HG03460 (cell line): Measurements from ENCODE around the gene MFSD11.
"Not testable (repeated sequence)": the region's sequence is repeated elsewhere in the genome, so short reads cannot be mapped to it uniquely, and the experiment has no call there.

Experiments
- ATAC-seq: cut with Tn5 transposase; IDR thresholded peaks from one replicate; pipeline ENCODE4 v1.9.1; 2021; ENCODE audit not compliant: unreplicated experiment

The MFSD11 gene

GRCh38 chr17:76726231-76726775 lies 11.6 kb upstream of the MFSD11 start, which contains the start of gene JMJD6:
JMJD6 (minus strand) TSS chr17:76726606; CDS start chr17:76726475, 131 bp downstream.
- peak; percentile 74 for ATAC-seq

GRCh38 chr17:76726776-76727718 lies 10.9 kb upstream of the MFSD11 start, which contains the start of gene METTL23:
METTL23 (plus strand) TSS chr17:76726839; CDS start chr17:76729711, 2,872 bp downstream.
- ATAC-seq = peak; percentile 40

- no peak for ATAC-seq
These were observed 10.0 kb upstream of the MFSD11 start for GRCh38 chr17:76727745-76728456.

- ATAC-seq = not testable (repeated sequence)
These were observed 5.9 kb upstream of the MFSD11 start for GRCh38 chr17:76731800-76732733.

GRCh38 chr17:76732734-76733617 lies 4.9 kb upstream of the MFSD11 start:
- ATAC-seq = no peak

- no peak for ATAC-seq
These were observed 4.3 kb upstream of the MFSD11 start for GRCh38 chr17:76733618-76733957.

GRCh38 chr17:76734080-76734840 lies 3.7 kb upstream of the MFSD11 start:
- no peak for ATAC-seq

GRCh38 chr17:76735006-76735405 lies 2.9 kb upstream of the MFSD11 start:
- ATAC-seq = no peak

GRCh38 chr17:76735586-76736348 lies 2.2 kb upstream of the MFSD11 start:
- ATAC-seq = no peak

- ATAC-seq = peak; percentile 19
These were observed 1.4 kb upstream of the MFSD11 start for GRCh38 chr17:76736349-76737081.

- ATAC-seq = peak; percentile 60
These were observed 740 bp upstream of the MFSD11 start, which contains the start of gene SRSF2 for GRCh38 chr17:76737082-76737675. SRSF2 (minus strand) TSS chr17:76737331; CDS start chr17:76737160, 171 bp downstream.

- no peak for ATAC-seq
These were observed 540 bp downstream of the MFSD11 start for GRCh38 chr17:76738468-76738850.

- not testable (repeated sequence) for ATAC-seq
These were observed 1.7 kb downstream of the MFSD11 start for GRCh38 chr17:76739568-76740115.

- ATAC-seq = no peak
These were observed 2.6 kb downstream of the MFSD11 start for GRCh38 chr17:76740329-76741118.

- ATAC-seq = no peak
These were observed 5.0 kb downstream of the MFSD11 start for GRCh38 chr17:76742958-76743357.

- no peak for ATAC-seq
These were observed 6.8 kb downstream of the MFSD11 start for GRCh38 chr17:76744747-76745146.
